DMS153 treated with DMSO at 0.1 percent for 48 hours (cell line): ENCODE data around the gene PMEL.
"Not testable (repeated sequence)": the region's sequence is repeated elsewhere in the genome, so short reads cannot be mapped to it uniquely, and the experiment has no call there.

Source experiments
- DNase-seq: peaks from one replicate; lab custom pipeline; 2025; ENCODE audit not compliant: unreplicated experiment; lab: John Stamatoyannopoulos, UW

Gene PMEL

DNA sequence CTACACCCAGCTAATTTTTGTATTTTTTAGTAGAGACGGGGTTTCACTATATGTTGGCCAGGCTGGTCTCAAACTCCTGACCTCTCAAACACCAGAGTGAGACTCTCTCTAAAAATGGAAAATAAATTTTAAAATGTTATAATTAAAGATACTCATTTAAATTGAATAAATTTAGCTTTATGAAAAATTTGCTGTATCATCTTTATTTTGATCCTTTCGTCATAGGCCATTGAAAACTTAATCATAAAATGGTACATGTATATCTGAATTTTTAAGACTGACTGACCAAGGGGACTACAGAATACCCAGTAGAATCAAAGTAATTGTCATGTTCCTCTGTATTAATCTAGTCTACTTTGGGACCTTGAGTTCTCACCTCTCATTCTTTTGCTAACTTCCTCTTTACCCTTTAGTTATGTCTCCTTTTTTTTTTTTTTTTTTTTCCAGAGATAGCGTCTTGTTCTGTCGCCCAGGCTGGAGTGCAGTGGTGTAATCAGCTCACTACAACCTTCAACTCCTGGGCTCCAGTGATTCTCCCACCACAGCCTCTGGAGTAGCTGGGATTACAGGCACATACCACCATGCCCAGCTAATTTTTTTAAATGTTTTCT is 17.5 kb upstream of the PMEL start:
- no peak for DNase-seq

DNA sequence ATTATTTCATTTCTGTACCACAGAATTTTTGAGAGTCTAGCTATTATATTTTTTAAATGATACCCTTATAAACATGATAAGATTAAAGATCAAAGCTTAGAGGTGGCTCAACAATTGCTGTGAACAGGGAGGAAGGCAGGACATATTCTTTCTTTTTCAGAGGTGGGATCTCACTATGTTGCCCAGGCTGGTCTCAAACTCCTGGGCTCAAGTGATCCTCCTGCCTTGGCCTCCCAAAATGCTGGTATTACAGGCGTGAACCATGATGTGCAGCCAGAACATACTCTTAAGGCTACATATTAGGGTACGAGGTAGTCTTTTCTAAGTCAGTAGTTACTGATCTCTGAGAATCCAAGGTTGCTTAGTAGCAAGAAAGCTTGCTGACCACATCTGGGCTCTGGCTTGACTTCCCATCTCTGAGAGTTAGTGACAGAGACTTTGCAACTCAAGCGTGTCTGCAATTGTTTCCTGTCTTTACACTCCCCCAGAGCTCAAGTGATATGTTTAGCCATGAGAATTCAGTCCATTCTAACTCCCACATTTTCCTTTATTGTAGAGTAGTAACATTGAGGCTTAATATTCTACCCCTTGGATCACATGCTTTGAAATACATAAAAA is 16.6 kb upstream of the PMEL start:
- DNase-seq = no peak

DNA sequence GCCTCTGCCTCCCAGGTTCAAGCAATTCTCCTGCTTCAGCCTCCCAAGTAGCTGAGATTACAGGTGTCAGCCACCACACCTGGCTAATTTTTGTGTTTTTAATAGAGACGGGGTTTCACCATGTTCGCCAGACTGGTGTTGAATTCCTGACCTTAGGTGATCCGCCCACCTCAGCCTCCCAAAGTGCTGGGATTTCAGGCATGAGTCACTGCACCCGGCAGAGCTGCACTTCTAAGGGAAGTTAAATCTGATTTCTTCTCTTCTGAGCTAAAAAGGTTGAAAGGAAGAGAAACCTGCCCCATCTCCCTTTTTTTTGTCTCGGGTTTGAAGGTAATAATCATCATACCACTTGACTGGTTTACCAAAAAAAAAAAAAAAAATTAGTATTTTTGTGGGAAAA is 16.0 kb upstream of the PMEL start:
- DNase-seq = not testable (repeated sequence)

DNA sequence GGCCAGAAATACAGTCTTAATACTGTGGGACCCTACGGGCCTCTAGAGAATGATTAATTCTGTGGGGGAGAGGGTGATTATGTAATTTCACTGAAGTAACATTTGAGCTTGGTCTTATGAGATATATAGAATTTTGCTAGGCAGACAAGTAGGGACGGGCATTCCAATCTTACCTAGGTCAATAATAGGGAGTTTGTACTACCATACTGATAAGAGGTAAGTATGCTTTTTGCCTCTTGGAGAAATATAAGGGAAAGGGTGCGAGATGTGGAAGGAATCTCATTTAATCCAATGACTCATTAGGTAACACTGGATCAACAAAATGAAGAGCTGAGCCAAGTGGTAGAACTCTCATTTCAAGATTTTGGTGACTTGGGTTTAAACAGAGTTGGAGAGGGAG is 13.2 kb upstream of the PMEL start:
- DNase-seq = no peak

DNA sequence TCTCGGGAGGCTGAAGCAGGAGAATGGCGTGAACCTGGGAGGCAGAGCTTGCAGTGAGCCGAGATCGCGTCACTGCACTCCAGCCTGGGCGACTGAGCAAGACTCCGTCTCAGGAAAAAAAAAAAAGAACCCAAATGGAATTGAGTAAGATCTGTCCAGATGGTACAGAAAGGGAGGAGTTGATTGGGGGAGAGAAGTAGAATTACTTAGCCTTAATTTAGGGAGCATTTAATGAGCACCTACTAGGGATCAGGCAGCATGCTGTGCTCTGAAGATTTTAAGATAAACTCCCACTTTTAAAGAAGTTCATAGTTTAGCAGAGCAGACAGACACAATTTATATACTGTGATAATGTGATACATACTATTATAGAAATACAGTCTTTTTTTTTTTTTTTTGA is 12.6 kb upstream of the PMEL start:
- DNase-seq = no peak

DNA sequence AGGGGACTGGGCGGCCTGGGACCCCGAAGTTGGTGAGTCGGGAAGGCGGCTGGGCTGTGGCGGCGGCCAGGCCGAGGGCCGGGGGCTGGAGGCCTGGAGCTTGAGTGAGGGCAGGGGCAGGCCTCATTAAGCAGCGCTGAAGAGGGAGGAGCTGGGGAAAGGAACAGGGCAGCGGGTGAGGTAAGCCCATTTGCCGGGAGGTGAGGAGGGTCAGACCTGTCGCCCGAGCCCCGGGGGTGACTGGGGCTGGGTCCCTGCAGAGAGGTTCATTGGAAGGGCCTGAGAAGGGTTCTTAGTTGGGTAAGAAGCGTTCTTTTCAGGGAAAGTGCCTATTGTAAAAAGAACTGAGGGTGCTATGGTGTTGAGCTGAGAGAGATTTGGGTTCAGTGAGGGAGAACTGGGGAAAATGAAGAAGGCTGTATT is 8.5 kb upstream of the PMEL start:
- DNase-seq = peak; percentile 6

DNA sequence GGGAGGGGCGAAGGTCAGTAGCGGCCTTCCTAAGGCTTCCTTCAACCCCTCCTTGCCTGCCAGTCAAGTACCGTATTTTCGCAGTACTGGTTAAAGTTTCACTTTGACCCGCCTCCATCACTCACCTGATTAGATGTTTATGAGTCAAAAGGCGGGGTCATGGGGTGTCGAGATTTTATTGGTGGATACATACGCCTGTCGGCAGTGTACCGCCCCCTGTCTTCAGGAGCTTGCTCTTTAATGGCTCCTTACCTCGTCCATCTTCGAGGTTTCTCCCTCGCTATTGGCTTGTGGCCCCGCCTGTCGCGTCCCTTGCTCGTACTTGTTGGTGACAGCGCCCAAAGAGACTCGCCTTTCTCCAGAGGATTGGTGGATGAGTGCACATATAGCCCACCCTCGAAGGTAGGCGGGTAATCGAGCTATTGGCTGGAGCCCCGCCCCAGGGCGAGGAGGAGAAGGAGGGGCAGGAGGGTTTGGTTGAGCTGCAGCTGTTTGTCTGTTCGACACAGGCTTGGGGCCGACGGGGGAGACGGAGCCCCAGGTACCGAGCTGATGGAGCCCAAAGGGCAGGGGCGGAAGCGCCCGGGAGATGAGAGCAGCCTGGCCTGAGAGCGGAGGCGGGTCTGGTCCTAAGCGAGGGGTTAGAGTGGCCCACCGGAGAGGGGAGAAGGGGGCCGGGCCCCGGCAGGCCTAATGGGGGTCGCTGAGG is 7.9 kb upstream of the PMEL start, which contains the start of gene RAB5B:
TSS of gene RAB5B (plus strand) at position 480 of the 709 bp plus-strand sequence. CDS start 12,883 bp downstream, outside the sequence.
- DNase-seq = peak; percentile 99

DNA sequence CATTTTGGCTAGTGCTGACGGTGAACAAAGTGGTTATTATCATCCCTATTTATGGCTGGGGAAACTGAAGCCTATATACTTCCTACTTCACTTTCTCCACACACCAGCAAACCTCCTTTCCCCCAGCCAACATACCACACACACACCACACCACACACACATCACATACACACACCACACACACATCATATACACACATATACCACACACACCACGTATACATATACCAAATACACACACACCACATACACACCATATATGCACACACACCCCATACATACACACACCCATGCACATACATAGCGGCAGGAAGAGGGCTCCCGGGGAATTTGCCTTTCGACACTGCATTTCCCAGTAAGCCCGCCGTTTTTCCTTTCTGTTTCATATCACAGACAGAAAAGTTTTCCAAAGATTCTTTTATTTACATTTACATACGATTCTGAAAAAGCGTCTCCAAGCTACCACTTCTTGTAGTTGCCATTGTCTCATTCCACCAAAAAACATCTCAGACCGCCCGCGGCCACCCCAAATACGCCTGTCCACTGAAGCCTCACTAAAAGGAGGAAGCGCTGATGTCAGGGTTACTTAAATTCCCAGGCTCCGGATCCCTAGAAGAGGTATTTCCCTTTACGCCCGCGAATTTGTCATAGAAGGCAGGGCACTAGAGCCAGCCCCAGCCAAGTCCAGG is 7.2 kb upstream of the PMEL start:
- DNase-seq = no peak

DNA sequence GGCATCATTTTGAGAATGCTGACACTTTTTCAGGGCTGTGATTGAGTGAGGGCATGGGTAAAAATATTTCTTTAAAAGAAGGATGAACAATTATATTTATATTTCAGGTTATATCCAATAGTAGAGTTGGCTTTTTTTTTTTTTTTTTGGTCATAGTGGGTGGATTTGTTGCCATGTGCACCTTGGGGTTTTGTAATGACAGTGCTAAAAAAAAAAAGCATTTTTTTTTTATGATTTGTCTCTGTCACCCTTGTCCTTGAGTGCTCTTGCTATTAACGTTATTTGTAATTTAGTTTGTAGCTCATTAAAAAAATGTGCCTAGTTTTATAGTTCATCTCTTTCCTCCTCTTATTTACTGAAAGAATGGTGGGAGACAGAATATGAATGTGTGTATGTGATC is 6.6 kb upstream of the PMEL start:
- no peak for DNase-seq

DNA sequence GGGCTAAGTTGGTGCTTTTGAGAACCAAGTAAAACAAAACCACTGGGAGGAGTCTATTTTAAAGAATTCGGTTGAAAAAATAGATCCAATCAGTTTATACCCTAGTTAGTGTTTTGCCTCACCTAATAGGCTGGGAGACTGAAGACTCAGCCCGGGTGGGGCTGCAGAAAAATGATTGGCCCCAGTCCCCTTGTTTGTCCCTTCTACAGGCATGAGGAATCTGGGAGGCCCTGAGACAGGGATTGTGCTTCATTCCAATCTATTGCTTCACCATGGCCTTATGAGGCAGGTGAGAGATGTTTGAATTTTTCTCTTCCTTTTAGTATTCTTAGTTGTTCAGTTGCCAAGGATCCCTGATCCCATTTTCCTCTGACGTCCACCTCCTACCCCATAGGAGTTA is 6.2 kb upstream of the PMEL start:
- DNase-seq = no peak

DNA sequence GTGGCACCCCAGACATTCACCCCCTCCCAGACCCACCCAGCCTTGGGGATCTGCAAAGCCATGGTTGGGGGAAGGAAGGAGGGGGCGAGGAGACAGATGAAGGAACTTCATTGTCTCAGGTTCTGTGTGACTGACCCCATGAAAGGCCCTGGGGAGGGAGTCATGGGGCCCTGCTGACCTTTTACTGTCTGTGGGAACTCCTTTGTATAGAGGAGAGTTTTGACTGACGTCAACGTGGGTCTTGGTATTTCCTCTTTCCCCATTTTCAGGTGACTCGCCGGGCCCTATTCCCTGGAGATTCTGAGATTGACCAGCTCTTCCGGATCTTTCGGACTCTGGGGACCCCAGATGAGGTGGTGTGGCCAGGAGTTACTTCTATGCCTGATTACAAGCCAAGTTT is 4.9 kb upstream of the PMEL start:
- DNase-seq = no peak

DNA sequence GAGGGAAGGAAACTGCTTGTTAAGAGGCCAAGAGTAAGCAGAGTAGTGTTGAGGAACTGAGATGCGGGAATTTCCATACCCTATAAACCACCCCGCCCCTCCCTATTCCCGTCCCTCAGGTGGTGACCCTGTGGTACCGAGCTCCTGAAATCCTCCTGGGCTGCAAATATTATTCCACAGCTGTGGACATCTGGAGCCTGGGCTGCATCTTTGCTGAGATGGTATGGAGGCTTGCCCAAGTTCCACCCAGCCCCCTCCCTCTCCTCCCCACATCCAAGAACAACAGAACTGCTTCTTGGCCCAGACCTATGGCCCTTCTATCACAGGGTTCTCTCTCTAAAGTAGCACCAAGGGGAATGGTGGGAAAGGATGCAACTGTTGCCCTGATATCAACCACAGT is 3.5 kb upstream of the PMEL start:
- no peak for DNase-seq

DNA sequence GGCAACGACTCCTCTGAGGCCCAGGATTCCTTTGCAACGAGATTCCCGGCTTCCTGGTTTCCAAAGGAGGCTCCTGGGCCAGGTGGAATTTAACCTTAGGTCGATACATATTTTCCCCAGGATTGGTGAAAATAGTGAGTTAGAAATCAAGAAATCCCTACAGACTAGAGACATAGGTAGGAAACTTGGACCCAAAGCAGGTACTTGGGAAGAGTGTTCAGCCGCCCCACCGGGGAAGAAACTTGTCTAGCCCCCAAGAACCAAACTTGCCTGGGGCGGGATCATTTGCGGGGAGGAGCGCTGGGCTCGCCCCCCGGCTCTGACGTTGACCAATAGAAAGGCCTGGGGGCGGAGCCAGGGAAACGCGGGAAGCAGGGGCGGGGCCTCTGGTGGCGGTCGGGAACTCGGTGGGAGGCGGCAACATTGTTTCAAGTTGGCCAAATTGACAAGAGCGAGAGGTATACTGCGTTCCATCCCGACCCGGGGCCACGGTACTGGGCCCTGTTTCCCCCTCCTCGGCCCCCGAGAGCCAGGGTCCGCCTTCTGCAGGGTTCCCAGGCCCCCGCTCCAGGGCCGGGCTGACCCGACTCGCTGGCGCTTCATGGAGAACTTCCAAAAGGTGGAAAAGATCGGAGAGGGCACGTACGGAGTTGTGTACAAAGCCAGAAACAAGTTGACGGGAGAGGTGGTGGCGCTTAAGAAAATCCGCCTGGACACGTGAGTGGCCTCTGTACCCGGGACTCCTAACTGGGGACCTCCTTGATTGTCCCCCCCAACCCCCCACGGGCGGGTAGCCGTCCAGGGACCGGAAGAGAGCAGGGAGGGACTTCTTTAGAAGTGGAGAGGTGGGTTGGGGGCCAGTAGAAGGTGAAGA is 803 bp upstream of the PMEL start, which contains the start of gene CDK2:
TSS of gene CDK2 (plus strand) at position 423 of the 874 bp plus-strand sequence. CDS start at position 602, 179 bp downstream.
- DNase-seq = peak; percentile 78

DNA sequence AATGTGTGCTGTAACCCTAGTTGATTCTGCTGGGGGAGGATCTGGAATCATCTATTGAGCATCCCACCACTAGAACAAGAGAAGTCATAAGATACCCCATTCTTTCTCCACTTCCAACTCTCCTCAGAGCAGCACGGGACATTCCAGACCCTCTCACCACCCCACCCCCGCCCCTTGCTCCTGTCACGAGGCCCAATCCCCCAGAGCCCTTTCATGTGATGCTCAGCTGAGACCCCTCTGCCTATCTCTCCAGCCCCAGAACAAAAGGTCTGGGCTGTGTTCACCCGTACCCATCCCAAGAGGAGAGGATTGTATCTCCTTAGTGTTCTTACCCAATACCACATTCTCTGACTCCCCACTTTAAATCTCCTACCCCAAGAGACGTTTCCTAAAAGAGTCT is 602 bp downstream of the PMEL start:
- DNase-seq = no peak

DNA sequence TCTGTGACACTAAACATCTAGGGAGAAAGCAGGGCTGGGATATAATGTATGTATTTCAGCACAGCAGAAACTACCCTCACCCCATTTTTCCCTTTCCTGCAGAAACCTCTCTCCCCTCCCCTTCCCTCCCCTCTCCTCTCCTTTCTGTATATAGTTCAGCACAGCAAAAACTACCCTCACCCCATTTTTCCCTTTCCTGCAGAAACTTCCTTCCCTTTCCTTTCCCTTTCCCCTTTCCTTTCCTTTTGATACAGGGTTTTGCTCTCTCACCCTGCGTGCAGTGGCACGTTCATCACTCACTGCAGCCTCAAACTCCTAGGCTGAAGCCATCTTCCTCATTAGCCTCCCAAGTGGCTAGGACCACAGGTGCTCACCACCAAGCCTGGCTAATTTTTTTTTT is 2.1 kb downstream of the PMEL start:
- no peak for DNase-seq

DNA sequence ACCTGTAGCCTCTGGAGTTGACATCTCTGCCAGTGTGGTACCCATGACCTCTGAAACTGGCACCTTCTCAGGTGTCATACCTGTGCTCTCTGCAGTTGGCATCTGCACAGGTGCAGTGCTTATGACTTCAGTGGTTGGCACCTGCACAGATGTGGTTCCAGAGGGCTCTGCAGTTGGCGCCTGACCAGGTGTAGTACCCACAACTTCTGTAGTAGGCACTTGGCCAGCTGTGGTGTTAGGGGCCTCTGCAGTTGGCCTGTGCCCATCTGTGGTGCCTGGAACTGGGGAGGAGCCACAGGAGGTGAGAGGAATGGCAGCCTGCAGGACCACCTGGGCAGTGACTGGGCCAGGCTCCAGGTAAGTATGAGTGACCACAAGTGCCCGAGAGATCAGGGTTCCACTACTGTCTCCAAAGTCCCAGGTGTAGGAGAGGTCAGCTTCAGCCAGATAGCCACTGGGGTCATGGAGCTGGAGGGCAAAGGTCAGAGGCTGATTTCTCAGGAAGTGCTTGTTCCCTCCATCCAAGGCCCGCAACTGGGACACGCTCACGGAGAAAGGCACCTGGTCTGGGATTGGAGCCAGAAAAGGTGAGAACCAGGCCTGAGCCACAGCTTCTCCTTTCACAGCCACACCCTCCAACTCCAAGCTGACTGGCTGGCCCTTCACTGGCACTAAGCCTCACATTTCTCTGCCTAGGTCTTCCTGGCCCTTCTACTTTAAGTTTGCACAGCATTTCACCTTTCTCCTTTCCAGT is 8.6 kb downstream of the PMEL start:
- no peak for DNase-seq

DNA sequence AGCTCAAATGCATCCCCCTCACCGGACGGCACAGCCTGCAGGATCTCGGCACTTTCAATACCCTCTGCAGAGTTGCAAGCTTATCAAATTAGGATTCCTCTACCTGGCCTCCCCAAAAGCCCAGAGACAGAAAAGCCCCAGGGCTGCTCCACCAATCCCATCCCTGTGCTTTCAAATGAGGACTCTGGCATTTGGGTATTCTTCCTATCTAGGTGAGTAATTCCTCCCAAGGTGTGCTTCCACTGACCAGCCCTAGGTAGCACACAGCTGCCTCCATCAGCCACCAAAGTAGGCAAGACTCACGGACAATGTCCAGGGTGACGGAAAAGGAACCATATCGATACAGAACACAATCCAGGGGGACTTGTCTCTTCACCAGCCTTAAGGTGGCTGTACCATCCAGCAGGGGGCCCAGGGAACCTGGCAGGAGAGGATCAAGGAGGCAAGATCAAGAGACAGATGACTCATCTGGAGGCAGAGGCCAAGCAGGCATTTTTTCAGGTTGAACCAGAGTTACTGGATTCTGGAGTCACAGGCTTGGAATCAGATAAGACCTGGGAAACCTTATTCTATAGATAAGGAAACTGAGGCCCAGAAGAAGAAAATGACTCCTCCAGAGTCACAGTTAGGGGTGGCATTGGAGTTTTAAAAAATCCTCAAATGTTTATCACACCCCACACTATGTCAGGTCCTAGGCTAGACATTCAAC is 9.9 kb downstream of the PMEL start:
- DNase-seq = no peak

DNA sequence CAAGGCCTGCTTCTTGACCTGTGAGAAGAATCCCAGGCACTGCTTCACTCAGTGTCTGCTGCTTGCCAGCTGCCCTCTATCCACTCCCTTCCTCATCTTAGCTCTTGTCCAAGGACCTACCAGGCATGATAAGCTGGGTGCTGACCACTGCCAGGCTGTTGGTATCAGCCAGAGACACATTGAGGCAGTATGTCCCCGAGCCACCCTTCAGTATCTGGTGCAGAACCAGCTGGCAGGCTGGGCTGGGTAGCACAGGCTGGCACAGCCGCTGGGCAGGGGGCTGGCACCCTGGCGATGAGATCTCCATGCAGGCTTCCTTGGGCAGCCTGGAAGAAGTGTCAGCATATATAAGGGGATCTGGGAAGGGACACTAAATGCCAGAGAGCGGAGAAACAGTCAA is 10.5 kb downstream of the PMEL start:
- no peak for DNase-seq

DNA sequence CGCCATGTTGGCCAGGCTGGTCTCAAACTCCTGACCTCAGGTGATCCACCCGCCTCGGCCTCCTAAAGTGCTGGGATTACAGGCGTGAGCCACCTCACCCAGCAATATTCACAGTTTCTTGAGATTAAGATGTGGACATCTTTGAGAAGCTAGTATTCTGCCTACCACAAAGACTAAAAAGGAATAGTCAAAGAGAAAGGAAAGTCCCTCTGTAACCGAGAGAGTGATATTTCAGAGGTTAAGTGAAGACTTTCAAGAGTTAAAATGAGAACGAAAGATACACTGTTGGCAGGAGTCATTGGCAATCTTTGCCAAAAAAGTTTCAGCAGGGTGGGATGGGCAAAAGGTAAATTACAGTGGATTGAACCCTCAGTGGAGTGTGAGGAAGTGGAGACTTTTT is 19.3 kb downstream of the PMEL start:
- DNase-seq = no peak
